Fibroblast of skin of abdomen (primary cell): Measurements from ENCODE around the gene LRRC8D.

Experiments
- DNase-seq: peaks from one replicate; pipeline ENCODE4 v3.0.0-alpha.2; 2013

Gene LRRC8D

DNA sequence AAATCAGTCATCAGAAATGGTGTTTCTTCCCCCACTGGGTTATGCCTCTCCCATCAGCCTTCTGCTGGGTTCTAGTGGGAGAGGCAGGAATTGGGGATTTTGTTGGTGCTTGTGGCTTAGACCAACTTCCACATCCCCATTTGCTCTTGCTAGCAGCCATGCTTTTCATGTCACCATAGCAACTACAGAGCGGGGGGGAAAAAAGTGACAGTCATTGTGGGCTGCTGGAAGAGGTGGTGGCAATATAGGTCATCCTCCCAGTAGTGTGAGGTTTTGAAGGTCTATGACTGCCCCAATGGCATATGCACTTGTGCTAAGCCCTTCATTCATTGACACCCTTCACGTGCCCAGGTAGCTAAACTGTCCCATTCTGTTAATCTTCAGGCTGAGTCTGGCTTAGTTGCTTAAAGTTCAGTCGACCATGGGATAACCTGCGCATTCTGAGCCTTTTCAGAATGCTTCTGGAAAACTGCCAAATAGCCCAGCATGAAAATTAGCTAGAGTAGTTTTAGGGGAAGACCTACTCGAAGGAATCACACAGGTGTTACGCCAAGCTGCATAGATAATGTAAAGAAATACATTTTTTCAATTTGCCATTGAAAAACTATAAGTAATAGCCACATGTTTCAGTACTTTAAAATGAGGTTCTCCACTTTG lies 120.4 kb downstream of the LRRC8D start:
- no peak for DNase-seq

DNA sequence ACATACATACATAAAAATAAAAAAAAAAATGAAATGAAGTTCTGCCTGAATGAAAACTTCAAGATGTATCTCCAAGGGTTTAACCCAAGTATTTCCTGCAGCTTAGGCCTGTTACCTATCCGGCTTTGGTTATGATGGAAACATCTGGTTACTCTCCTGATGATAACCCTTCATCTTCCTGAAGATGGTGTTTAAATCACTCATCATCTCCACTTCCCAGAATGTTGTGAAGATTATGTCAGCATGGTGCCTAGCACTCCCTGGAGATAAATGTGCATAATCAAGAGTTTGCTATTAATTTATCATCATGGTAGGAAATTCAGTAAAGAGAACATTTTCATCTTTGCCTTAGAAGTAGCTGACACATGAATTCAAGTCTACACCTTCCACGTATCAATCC lies 121.2 kb downstream of the LRRC8D start:
- DNase-seq, result no peak

DNA sequence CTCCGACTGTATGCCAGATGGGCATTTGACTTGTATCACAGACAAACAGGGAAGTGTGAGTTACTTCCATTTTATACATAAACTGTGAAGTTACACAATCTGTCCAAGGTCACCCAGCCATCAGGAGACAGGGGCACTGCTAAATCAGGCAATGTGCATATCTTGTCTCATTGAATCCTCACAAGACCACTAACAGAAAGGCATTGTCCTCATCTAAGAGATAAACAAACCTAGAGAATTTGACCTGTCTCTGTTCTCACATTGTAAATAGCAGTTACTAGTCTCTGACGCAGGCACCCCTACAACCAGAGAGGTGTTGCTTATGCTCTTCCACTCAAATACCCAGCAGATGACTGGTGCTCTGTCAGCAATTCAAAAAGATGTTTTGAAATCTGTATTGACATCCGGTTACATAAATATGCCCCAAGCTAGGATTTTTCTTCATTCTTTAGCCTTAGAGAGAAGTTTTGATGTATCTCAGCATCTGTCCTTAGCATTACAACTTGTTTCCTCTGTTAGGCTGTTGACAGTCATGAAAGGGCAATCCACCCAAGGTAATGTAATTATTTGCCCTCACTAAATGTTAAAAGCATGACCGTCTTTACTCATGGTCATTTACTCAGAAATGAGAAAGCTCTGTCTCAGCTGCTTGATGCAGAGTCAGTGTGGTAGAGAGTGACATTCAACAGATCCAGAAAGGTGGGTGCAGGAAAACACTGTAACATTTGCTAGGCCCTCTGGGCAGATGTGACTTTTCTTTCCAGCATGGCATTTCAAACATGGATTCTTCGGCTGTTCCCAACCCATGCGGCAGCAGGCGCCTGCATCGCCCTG lies 122.2 kb downstream of the LRRC8D start:
- DNase-seq, result peak; percentile 18

DNA sequence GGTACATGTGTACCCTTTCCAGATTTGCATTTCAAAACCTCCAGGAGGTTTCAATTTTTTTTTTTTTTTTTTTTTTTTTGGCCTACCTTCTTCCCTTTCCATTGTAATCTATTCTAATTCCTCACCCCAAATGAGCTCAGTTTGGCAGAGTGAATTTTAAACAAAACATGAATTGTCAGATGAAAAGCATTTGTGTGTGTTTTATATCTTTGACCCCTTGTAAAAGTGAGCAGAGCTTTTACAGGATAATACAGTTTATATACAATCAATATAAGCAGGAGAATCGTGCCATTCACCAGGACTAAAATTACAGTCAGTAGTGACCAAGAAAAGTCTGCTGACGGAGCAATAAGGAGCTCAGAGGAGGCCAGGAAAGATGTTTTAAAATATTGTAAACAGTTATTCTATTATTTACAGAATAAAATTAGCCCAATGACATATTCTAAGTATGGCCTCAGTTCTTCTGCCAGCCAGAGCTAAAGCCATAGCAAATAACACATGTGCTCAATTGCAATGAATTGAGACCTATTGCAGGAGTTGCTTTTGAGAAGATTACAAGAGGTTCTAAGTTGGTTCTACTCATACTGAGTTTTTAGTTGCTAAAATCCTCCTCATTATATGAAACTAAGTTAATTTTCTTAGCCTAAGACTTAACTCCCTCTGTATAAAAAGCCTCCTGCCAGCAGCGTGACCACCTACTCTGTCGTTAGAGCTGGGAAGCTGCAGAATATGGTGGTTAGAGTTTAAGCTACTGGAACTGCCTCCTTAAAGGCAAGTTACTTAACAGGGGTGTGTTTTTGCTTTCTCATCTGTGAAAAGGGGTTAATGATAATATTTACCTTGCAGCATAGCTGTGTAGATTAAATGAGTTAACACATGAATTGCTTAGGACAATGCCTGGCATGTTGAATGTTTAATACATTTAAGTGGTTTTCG lies 123.3 kb downstream of the LRRC8D start:
- DNase-seq, result no peak

DNA sequence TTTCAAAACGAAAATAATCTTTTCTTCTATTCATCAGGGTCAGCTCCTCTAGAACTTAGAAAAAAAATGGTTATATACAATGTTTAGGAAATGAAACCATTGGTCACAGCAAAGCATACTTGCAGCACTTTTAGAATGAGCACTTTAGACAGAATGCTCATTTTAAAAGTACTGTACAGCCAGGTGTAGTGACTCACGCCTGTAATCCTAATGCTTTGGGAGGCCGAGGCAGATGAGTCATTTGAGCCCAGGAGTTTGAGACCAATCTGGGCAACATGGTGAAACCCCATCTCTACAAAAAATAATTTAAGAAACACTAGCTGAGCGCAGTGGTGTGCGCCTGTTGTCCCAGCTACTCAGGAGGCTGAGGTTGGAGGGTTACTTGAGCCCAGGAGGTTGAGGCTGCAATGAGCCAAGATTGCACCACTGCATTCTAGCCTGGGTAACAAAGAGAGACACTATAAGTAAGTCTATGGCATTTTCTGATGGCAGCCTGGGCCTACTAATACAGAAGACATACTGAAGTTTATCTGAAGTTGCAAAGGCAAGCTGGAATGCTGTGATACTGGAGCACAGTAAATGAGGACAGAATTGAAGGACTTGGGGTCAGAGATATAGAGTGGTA lies 125.1 kb downstream of the LRRC8D start:
- peak; percentile 39 for DNase-seq

DNA sequence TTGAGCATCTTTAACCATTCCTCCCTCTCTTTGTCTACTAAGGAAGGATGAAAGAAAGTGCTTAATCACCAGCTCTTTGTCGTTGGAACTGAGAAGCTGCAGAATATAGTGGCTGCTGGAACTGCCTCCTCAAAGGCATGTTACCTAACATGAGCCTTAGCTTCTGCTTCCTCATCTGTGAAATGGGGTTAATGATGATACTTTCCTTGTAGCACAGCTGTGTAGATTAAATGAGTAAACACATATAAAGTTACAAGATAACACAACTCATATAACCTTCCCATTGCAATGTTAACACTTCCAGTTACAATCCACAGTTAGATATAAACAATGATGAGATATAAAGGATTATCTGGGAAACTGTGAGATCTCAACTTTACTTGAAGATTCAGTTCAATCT lies 125.7 kb downstream of the LRRC8D start:
- DNase-seq, result no peak

DNA sequence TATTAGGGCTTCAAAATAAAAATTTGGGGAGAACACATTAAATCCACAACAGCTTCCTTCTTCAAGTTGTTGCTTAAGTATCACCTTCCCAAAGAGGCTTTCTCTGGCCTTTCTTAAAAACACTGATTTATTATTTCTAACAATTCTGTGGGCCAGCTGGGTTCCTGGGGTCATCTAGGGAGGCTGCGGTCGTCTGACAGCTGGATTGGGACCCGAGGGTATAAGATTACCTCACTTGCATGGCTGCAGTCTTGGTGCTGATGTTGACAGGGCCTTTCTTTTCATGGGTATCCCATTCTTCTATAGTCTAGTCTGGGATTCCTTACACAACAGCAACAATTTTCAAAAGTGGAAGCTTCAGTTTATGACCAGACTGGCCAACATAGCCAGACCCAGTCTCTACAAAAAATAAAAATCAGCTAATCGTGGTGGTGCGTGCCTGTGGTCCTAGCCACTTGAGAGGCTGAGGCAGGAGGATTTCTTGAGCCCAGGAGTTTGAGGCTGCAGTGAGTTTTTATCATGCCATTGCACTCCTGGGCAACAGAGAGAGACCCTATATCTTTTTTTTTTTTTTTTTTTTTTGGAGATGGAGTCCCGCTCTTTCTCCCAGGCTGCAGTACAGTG lies 128.0 kb downstream of the LRRC8D start:
- DNase-seq, result no peak

DNA sequence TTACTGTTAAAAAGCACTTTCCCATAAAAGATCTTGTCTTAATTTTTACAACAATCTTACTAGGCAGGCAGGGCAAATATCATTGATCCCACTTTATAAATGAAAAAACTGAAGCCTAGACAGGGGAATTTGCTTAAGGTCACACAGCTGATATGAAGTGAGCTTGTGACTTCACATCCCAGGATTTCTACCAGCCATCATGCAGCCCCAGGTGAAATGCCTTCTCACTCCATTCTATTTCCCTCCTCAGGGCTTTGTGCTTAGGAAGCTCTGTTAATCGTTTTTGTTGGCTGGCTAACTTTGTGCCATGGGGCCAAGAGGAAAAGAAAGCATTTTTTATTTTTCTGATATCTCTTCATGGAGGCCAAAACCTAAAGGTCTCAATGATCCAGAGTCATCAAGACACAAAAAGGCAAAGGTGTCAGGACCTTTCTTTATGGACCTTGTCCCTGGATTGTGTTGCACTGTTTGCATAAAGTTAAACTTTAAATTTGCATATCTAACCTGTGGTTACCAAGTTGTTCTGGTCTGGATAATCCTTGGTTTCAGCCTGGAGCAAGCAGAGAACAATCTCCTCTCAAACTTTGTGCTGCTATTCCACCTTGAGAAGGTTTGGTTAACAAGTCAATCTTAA lies 129.3 kb downstream of the LRRC8D start:
- no peak for DNase-seq

DNA sequence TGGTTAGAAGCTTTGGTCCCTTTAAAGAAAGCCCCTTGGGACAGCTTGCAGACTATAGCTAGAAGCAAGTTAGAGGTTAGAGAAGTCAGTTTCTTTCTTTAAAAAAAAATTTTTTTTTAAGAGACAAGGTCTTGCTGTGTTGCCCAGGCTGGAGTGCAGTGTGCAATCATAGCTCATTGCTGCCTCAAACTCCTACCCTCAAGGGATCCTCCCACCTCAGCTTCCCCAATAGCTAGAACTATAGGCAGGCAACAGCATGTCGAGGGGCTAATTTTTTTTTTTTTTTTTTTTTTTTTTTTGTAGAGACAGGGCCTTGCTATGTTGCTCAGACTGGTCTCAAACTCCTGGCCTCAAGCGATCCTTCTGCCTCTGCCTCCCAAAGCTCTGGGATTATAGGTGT lies 129.9 kb downstream of the LRRC8D start:
- DNase-seq, result no peak

DNA sequence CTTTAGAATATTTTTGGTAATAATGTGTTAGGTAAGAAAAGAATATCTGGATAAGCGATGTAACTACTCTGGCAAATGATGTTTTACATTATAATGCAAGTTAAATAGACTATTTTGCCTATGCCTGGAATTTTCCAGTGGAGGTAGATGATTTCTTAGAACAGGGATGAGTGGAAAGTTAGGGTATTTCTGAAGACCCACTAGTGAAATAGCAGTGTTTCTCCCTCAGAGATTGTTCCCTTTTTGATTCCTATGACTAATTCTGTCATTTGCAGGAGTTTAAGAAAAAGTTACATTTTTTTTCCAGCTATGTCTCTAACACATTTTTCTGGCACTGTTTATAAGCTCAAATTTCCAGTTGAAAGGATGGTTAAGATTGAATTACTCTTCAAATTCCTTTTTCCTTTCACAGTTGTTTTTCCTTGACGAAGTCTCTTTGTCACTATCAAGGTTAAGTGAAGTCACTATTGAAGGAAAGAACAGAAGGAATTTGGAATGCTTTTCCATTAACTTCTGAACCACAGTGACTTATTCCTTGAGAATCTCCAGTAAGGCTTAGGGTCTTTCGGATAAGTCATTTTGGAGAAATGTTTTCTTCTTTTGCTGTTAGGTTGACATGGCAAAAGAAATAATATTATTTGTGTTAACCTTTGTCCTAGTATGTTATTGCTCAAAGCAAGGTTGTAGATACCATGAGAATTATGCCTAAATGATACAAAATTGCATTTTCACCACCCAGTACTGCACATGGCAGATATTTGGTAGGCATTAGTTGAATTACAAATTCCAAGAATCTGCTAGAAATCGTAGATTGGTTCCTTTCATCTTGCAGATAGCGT lies 131.2 kb downstream of the LRRC8D start:
- peak; percentile 85 for DNase-seq

DNA sequence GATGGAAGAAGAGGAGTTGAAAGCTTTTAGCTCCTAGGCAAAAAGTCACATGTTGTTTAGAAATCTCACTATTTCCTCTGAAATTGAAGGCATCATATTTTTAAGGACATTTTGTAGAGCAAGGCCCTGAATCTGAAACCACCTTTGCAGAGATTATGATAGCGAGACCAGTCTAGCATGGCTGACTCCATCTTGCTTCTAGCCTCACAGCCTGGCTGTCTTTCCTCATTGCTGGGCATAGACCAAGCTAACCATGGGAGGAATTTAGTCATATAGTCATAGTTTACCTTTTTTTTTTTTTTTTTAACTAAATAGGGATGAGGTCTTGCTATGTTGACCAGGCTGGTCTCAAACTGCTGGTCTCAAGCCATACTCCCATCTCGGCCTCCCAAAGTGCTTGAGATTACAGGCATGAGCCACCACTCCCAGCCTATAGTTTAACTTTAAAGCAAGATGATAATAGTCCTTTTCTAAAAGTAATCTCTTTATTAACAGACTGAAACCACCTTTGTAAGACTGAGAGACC lies 131.8 kb downstream of the LRRC8D start:
- DNase-seq, result no peak

DNA sequence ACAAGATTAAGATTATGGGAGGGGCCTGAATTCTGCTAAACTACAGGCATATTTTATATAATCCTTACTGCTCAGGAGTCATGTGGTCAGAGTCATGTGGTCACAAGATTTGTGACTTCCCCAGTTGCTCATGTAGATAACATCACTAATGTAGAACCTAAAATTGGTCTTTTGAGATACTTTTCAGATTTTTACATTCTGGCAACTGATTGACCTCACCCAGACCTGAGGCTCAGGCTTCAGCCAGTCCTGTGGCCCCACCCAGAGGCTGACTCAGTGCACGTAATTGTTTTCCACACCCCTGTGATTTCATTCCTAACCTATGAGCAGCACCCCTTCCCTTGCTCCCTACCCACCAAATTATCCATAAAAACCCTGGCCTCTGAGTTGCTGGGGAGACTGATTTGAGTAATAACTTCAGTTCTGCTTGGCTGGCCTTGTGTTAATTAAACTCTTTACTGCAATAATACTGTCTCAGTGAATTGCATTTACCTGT lies 132.3 kb downstream of the LRRC8D start:
- peak; percentile 88 for DNase-seq

DNA sequence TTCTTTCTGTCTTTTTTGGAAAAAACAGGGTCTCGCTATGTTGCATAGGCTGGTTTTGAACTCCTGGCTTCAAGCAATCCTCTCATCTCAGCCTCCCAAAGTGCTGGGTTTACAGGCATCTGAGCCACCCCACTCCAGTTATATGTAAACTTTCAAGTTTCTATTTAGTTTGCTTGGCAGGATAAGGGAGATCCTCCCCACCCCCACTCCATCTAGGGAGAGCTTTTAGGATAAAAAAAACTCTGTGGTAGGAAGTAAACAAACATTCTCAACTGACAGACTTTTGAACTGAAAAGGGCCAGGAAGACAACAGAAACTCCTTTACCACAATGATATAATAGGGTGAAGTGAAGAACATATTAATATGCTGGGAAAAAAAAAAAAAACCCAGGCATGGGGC lies 133.1 kb downstream of the LRRC8D start:
- DNase-seq, result no peak

DNA sequence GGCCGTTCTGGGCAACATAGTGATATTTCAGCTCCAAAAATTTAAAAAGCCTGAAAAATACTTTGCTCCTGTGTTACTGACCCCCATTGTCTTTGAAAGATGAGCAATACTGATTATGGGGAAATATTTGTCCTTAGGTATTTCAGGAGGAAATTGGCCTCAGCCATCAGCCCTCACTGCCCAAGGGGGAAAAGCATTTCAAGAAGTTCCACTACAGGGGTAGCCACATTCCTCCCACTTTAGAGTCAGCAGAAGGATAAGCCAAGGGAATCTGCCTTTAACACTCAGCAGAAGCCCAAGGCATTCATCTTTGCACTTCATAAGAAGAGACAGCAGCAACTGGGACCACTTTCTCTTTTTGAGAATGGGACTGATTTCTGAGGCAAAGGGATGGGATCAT lies 133.6 kb downstream of the LRRC8D start:
- no peak for DNase-seq

DNA sequence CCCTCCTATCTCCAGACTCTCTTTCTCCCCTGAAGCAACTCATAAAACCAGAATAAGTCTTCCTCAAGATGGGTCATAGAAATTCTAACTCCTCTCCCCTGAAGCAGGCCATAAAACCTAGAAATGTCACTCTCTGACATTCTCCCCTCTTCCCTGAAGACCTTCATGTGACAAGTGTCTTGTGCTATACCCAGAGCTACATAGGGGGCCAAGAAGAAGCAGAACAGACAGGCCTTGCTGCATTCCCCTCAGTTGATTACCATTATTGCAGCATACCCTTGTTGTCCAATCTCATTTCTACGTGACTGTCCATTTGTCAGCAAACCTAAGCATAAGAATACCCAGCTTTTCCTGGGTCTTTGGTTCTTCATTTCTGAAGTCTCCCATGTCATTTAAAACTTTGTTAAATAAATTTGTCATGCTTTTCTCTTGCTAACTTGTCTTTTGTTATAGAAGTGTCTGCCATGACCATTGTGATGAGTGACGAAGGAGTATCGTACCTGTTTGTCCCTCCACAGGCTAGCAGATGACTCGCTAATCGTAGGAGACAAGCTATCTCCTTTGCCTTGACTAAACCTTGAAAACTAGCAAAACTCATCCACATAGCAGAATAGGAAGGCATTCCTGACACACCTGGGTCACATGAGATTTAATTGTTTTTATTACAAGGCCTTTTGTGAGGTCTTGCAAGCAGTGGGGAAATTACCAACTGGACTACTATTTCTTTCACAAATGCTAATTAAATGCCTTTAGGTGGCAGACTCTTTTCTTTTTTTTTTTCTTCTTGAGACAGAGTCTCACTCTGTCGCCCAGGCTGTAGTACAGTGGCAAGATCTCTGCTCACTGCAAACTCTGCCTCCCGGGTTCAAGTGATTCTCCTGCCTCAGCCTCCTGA lies 134.7 kb downstream of the LRRC8D start:
- no peak for DNase-seq

DNA sequence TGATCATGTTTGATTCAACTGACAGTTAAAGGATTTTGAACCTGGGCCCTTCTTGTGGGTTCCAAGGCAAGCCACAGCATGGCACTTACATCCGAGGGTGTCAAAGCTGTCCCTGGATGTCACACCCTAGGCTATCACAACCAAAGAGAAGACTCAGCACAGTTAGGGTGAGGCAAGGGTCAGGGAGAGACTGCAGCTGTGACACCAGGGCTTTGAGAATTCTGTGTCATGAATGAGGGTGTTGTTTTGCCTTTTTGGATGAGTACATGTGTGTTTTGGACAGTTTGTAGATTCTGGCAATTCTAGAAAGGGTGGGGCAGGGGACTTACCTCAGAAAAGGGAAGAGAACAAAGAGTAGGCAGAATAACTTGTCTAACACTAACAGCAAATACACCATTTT lies 136.3 kb downstream of the LRRC8D start:
- DNase-seq, result no peak

DNA sequence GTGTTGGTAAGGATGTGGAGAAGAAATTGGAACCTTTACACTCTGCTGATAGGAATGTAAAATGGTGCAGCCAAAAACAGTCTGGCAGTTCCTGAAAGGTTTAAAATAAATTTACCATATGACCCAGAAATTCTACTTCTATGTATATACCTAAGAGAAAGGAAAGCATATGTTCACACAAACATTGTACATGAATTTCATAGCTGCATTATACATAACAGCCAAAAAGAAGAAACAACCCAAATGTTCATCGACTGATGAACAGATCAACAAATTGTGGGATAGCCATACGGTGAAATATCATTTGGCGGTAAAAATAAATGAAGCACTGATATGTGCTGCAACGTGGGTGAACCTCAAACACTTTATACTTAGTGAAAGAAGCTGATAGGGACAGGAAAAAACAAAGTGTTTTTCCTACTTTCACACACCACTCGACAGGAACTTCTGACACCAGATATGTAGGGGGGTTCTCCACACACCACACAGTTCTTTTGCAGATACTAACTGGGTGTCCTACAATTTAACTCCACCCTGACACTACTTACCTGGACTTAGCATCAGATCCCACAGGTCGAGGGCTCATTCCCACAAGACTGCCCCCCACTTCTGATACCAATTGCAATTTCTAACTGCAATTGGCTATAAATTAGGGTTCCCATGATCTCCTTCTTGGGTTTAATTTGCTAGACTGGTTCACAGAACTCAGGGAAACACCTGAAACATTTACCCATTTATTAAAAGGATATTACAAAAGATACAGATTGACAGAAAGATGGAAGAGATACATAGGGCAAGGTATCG lies 138.2 kb downstream of the LRRC8D start:
- no peak for DNase-seq

DNA sequence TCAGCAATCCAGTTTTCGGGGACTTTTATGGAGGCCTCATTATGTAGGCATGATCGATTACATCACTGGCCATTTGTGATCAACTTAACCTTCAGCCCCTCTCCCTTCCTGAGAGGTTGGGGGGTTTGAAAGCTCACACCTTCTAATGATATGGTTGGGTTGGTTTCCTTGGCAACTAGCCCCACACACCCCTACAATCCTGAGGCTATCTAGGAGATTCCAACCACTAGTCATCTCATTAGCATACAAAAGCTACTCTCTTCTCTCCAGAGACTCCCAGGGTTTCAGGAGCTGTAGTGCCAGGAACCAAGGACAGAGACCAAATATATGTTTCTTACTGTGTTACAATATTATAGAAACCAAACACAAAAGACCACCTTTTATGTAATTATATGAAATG lies 138.9 kb downstream of the LRRC8D start:
- no peak for DNase-seq
